Measurements from ENCODE around the gene SEMA5A. TPM values are rescaled to one million over a fixed set of nuclear protein-coding genes. Genes with fewer than 3 reads are reported as not detected.
"Not testable (repeated sequence)": the region's sequence is repeated elsewhere in the genome, so short reads cannot be mapped to it uniquely, and the experiment has no call there.

Gene SEMA5A
- total RNA-seq, 2 experiments from 2014 or later, result not detected

DNA sequence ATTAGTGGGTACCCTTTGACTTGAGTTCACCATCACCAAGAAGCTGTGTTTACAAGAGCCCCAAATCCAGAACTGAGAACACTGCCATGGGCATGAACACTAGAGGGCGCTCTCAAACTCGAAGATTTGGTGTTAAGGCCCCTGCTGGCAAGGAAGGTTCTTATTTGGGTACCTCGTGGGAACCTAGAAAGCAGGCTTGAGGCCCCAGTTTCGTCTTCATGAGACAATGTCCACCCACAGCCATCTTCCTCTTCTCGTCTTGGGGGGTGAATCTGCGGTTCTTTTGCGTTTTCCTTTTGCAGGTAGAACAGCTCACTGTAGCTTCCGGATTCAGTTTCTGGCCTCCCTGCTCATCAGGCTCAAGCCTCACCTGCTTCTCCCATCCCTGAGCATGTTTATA lies 184.0 kb downstream of the SEMA5A start:
- Mint-ChIP-seq H3K36me3 (ENCODE audit: low read depth) (no peaks in the 10 kb centered on the region), H3K9me3 (peaks cover 9% of the 10 kb centered on the region), H3K4me3 (no peak overlapping the region), H3K27me3 (no peaks in the 10 kb centered on the region), H3K4me1 (ENCODE audit: low read depth) (no peaks in the 10 kb centered on the region), H3K27ac (no peak overlapping the region)
- intact Hi-C loops (cut with micrococcal nuclease), result no loop called here
- peak; percentile 50 for TF ChIP-seq CTCF (IDR thresholded peaks at IDR 0.05)
- DNase-seq (peak; percentile 39), ATAC-seq (no peak)
- ChIA-PET CTCF (interaction anchor here (1.2 kb wide), 1 partner anchor 11 kb away, joined by 3 read pairs; no protein-coding TSS in a partner anchor), POLR2A (no interaction called here)

DNA sequence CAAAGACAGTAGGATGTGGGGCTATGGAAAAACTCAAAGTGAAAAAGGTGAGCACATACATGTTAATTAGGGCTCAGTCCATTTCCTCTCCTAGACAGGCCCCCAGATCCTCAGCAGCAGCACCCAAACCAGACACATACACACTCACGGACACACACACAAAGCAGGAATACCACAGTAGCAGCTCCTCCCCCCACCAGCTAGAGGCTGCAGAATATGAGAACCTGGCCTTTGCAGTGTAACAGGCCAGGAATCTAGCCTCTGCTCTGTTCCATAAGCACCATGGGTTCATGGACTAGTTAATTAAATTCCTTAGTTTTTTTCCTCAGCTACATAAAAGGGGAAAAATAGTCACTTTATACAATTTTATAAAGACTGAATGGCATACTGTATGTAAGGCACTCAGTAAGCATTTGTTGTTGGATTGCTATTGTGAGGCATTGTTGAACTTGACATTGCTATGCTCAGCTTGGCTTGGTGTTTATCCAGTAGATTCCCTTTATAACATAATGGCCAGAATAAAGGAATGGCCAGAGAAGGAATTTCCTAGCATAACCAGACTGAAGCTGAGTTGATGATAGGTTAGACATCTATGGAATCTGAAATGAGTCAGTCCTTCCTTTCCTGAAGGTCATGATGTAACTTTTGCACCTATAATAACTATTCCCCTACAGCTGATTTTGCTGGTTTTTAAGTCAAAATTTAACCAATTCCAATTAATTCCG lies 186.8 kb downstream of the SEMA5A start:
- Mint-ChIP-seq H3K36me3 (ENCODE audit: low read depth) (no peaks in the 10 kb centered on the region), H3K4me1 (ENCODE audit: low read depth) (no peaks in the 10 kb centered on the region), H3K27me3 (no peaks in the 10 kb centered on the region), H3K9me3 (peaks cover 7% of the 10 kb centered on the region), H3K4me3 (no peak overlapping the region), H3K27ac (no peak overlapping the region)
- intact Hi-C loops (cut with micrococcal nuclease), result no loop called here
- ATAC-seq (no peak), DNase-seq (no peak)
- CTCF ChIA-PET, result interaction anchor here (1.4 kb wide), 1 partner anchor 110 kb away, joined by 3 read pairs; no protein-coding TSS in a partner anchor
- no peak for TF ChIP-seq CTCF (IDR thresholded peaks at IDR 0.05)
- POLR2A ChIA-PET, result no interaction called here

- Mint-ChIP-seq H3K27me3 (no peaks in the 10 kb centered on the region), H3K27ac (no peak overlapping the region), H3K9me3 (no peaks in the 10 kb centered on the region), H3K36me3 (ENCODE audit: low read depth) (no peaks in the 10 kb centered on the region), H3K4me3 (no peak overlapping the region), H3K4me1 (ENCODE audit: low read depth) (no peaks in the 10 kb centered on the region)
- intact Hi-C loops (cut with micrococcal nuclease), result no loop called here
- ChIA-PET CTCF (no interaction called here), POLR2A (no interaction called here)
- DNase-seq (no peak), ATAC-seq (no peak)
- TF ChIP-seq CTCF (IDR thresholded peaks at IDR 0.05), result no peak
These were observed 189.5 kb downstream of the SEMA5A start for GRCh38 chr5:9356351-9356825.

DNA sequence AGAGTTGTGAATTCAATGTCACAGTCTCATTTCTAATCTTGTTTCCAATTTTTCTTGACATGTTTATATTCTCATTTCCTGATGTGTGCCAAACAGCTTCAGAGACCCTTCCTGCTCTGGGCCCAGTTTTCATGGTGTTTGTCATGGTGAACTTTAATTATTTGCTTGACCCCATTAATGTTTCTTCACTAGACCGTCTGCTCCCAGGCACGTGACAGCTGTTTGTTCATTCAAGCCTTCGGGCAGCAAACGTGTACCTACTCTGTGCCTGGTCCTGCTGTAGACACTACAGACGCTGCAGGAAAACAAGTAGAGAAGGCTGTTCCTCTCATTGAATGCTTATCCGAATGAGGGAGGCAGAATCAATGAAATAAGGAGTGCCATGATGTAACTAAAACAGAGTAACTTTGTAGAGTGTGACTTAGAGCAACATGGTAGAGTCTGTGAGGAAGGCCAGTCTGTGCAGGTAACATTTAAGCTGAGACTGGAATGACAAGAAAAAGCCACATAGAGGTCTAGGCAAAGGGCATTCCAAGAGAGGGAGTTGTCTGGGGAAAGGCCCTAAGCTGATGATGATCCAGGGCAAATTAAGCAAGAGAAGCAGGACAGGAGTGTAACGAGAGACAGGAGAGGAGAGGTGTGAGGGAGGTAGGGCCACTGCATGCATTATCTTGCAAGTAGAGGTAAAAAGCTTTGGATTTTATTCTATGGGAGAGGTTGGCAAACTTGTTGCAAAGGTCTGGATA lies 191.4 kb downstream of the SEMA5A start:
- Mint-ChIP-seq H3K27me3 (no peaks in the 10 kb centered on the region), H3K4me3 (no peak overlapping the region), H3K4me1 (ENCODE audit: low read depth) (no peaks in the 10 kb centered on the region), H3K9me3 (no peaks in the 10 kb centered on the region), H3K27ac (no peak overlapping the region), H3K36me3 (ENCODE audit: low read depth) (no peaks in the 10 kb centered on the region)
- intact Hi-C loops (cut with micrococcal nuclease), result no loop called here
- ATAC-seq (no peak), DNase-seq (no peak)
- TF ChIP-seq CTCF (IDR thresholded peaks at IDR 0.05), result no peak
- ChIA-PET POLR2A (no interaction called here), CTCF (no interaction called here)

DNA sequence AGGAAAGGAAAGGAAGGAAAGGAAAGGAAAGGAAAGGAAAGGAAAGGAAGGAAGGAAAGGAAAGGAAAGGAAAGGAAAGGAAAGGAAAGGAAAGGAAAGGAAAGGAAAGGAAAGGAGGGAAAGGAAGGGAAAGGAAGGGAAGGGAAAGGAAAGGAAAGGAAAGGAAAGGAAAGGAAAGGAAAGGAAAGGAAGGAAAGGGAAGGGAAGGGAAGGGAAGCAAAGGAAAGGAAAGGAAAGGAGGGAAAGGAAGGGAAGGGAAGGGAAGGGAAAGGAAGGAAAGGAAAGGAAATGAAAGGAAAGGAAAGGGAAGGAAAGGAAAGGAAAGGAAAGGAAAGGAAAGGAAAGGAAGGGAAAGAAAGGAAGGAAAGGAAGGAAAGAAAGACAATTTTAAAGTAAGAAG lies 192.8 kb downstream of the SEMA5A start:
- H3K27ac Mint-ChIP-seq; H3K27me3 Mint-ChIP-seq; H3K4me3 Mint-ChIP-seq; intact Hi-C loops (cut with micrococcal nuclease); ATAC-seq; CTCF ChIA-PET; H3K4me1 Mint-ChIP-seq (ENCODE audit: low read depth); DNase-seq; H3K36me3 Mint-ChIP-seq (ENCODE audit: low read depth); POLR2A ChIA-PET; H3K9me3 Mint-ChIP-seq: not testable (repeated sequence)
